ENCODE measurements around the gene CADPS2.
"Not testable (repeated sequence)": the region's sequence is repeated elsewhere in the genome, so short reads cannot be mapped to it uniquely, and the experiment has no call there.

Gene CADPS2

GRCh38 chr7:122658856-122659255, 227.4 kb downstream of the CADPS2 start:
- DNase-seq = no peak

- no peak for DNase-seq
These were observed 232.6 kb downstream of the CADPS2 start for GRCh38 chr7:122653685-122654084.

- no peak for DNase-seq
These were observed 233.4 kb downstream of the CADPS2 start for GRCh38 chr7:122652876-122653275.

GRCh38 chr7:122651451-122651850, 234.8 kb downstream of the CADPS2 start:
- no peak for DNase-seq

- DNase-seq = no peak
These were observed 243.0 kb downstream of the CADPS2 start for GRCh38 chr7:122643250-122643649.

- DNase-seq = no peak
These were observed 247.8 kb downstream of the CADPS2 start for GRCh38 chr7:122638459-122638858.

GRCh38 chr7:122637784-122638183, 248.5 kb downstream of the CADPS2 start:
- no peak for DNase-seq

GRCh38 chr7:122635481-122635880, 250.8 kb downstream of the CADPS2 start:
- not testable (repeated sequence) for DNase-seq

GRCh38 chr7:122633472-122633871, 252.8 kb downstream of the CADPS2 start:
- DNase-seq = no peak

GRCh38 chr7:122632238-122632637, 254.0 kb downstream of the CADPS2 start:
- no peak for DNase-seq

- no peak for DNase-seq
These were observed 256.8 kb downstream of the CADPS2 start for GRCh38 chr7:122629412-122629953.

GRCh38 chr7:122628651-122629411, 257.4 kb downstream of the CADPS2 start:
- DNase-seq = no peak

GRCh38 chr7:122626785-122627184, 259.5 kb downstream of the CADPS2 start:
- DNase-seq = no peak

GRCh38 chr7:122622682-122623081, 263.6 kb downstream of the CADPS2 start:
- no peak for DNase-seq

- DNase-seq = no peak
These were observed 266.6 kb downstream of the CADPS2 start for GRCh38 chr7:122619664-122620063.

- no peak for DNase-seq
These were observed 267.6 kb downstream of the CADPS2 start for GRCh38 chr7:122618585-122619189.

- DNase-seq = no peak
These were observed 269.3 kb downstream of the CADPS2 start for GRCh38 chr7:122616951-122617350.

GRCh38 chr7:122605929-122606328, 280.3 kb downstream of the CADPS2 start:
- no peak for DNase-seq

- no peak for DNase-seq
These were observed 282.0 kb downstream of the CADPS2 start for GRCh38 chr7:122604251-122604650.

- no peak for DNase-seq
These were observed 283.5 kb downstream of the CADPS2 start for GRCh38 chr7:122602800-122603199.

- no peak for DNase-seq
These were observed 285.6 kb downstream of the CADPS2 start for GRCh38 chr7:122600630-122601029.

- no peak for DNase-seq
These were observed 286.2 kb downstream of the CADPS2 start for GRCh38 chr7:122600042-122600441.

GRCh38 chr7:122597277-122597676, 289.0 kb downstream of the CADPS2 start:
- DNase-seq = no peak

GRCh38 chr7:122595885-122596284, 290.4 kb downstream of the CADPS2 start:
- DNase-seq = no peak
